ENCODE results near the gene CDADC1.

GRCh38 chr13:49259586-49259985 lies 11.9 kb downstream of the CDADC1 start:
- TF ChIP-seq, protein P1, sequence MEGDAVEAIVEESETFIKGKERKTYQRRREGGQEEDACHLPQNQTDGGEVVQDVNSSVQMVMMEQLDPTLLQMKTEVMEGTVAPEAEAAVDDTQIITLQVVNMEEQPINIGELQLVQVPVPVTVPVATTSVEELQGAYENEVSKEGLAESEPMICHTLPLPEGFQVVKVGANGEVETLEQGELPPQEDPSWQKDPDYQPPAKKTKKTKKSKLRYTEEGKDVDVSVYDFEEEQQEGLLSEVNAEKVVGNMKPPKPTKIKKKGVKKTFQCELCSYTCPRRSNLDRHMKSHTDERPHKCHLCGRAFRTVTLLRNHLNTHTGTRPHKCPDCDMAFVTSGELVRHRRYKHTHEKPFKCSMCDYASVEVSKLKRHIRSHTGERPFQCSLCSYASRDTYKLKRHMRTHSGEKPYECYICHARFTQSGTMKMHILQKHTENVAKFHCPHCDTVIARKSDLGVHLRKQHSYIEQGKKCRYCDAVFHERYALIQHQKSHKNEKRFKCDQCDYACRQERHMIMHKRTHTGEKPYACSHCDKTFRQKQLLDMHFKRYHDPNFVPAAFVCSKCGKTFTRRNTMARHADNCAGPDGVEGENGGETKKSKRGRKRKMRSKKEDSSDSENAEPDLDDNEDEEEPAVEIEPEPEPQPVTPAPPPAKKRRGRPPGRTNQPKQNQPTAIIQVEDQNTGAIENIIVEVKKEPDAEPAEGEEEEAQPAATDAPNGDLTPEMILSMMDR (IDR thresholded peaks at IDR 0.05): no peak
- TF ChIP-seq POLR2A (IDR thresholded peaks at IDR 0.05): no peak

Data from right lobe of liver (tissue), 4 donors.